K562 (cell line): ENCODE data around the gene ABHD16B. TPM values are rescaled to one million over a fixed set of nuclear protein-coding genes. Genes with fewer than 3 reads are reported as not detected.

ENCODE experiments used
- ASH1L ChIP-seq: fragments of 450-650 bp; IDR thresholded peaks from 2 replicates; pipeline ENCODE4 v1.6.1; 2018; ENCODE audit warnings: borderline replicate concordance, mild to moderate bottlenecking, low read depth; ENCODE audit not compliant: partially characterized antibody
- E2F8 ChIP-seq: fragments of 450-650 bp; IDR thresholded peaks from 2 replicates; pipeline ENCODE4 v1.7.1; 2018; ENCODE audit warnings: mild to moderate bottlenecking, low read depth; ENCODE audit not compliant: partially characterized antibody
- GATA2 ChIP-seq: sonication (generic); formaldehyde crosslinking; IDR thresholded peaks from 2 replicates; pipeline ENCODE4 v1.4.0; 2020; ENCODE audit warnings: mild to moderate bottlenecking, missing genetic modification reagents
- KDM5B ChIP-seq: fragments of 200-600 bp; sonication (generic); IDR thresholded peaks from 2 replicates; pipeline ENCODE4 v1.6.1; 2012; ENCODE audit warnings: low read depth, mild to moderate bottlenecking, moderate library complexity, low read length, control low read depth, inconsistent platforms; ENCODE audit not compliant: insufficient replicate concordance
- KLF16 ChIP-seq: IDR thresholded peaks from 2 replicates; pipeline ENCODE4 v1.6.1; 2016; ENCODE audit warnings: antibody characterized with exemption
- MED1 ChIP-seq: sonication (generic); formaldehyde crosslinking; IDR thresholded peaks from 2 replicates; pipeline ENCODE4 v1.8.1; 2023; ENCODE audit warnings: missing genetic modification reagents, borderline replicate concordance
- MEIS2 ChIP-seq: fragments of 450-650 bp; IDR thresholded peaks from 2 replicates; pipeline ENCODE4 v1.6.1; 2014; ENCODE audit warnings: mild to moderate bottlenecking; ENCODE audit not compliant: partially characterized antibody
- NCOR1 ChIP-seq: fragments of 450-650 bp; IDR thresholded peaks from 2 replicates; pipeline ENCODE4 v1.6.1; 2016; ENCODE audit warnings: mild to moderate bottlenecking, moderate library complexity
- NEUROD1 ChIP-seq: fragments of 150-350 bp; IDR thresholded peaks from 2 replicates; pipeline ENCODE4 v1.6.1; 2014; ENCODE audit warnings: borderline replicate concordance, low read length, low read depth; ENCODE audit not compliant: partially characterized antibody
- NR2F6 ChIP-seq: fragments of 450-650 bp; formaldehyde crosslinking; IDR thresholded peaks from 2 replicates; pipeline ENCODE4 v1.4.0; 2020; ENCODE audit warnings: mild to moderate bottlenecking
- POLR2B ChIP-seq: fragments of 450-650 bp; IDR thresholded peaks from 2 replicates; pipeline ENCODE4 v1.6.1; 2018; ENCODE audit warnings: low read depth; ENCODE audit not compliant: partially characterized antibody
- RBFOX2 ChIP-seq: fragments of 200-400 bp; formaldehyde crosslinking; IDR thresholded peaks from 2 replicates; pipeline ENCODE4 v1.6.1; 2017; ENCODE audit warnings: low read depth, mild to moderate bottlenecking, low read length, moderate library complexity
- RBM14 ChIP-seq: fragments of 200-400 bp; formaldehyde crosslinking; IDR thresholded peaks from 2 replicates; pipeline ENCODE4 v1.6.1; 2018; ENCODE audit warnings: low read depth, mild to moderate bottlenecking, low read length, moderate library complexity, borderline replicate concordance; ENCODE audit not compliant: insufficient read depth
- RUNX1 ChIP-seq: sonication (generic); IDR thresholded peaks from 2 replicates; pipeline ENCODE4 v1.6.1; 2016; ENCODE audit warnings: antibody characterized with exemption, low read depth
- SIRT6 ChIP-seq: IDR thresholded peaks from one replicate; pipeline ENCODE4 v1.6.1; 2012; ENCODE audit warnings: low read depth, mild to moderate bottlenecking, control low read depth, inconsistent platforms, low read length, moderate library complexity
- XRCC4 ChIP-seq: IDR thresholded peaks from one replicate; pipeline ENCODE4 v1.6.1; 2011; ENCODE audit not compliant: insufficient read depth, insufficient read length; ENCODE audit errors: extremely low read depth
- ZBTB8A ChIP-seq: fragments of 450-650 bp; IDR thresholded peaks from 2 replicates; pipeline ENCODE4 v1.6.1; 2018; ENCODE audit warnings: mild to moderate bottlenecking, moderate library complexity; ENCODE audit not compliant: partially characterized antibody
- ZNF174 ChIP-seq: fragments of 250-450 bp; sonication (Bioruptor Pico); IDR thresholded peaks from 2 replicates; pipeline ENCODE4 v1.4.0; 2020; ENCODE audit warnings: mild to moderate bottlenecking
- ZNF75A ChIP-seq: fragments of 450-650 bp; formaldehyde crosslinking; IDR thresholded peaks from 2 replicates; pipeline ENCODE4 v1.4.0; 2020; ENCODE audit warnings: mild to moderate bottlenecking
- ZNF77 ChIP-seq: fragments of 250-450 bp; sonication (Bioruptor Pico); IDR thresholded peaks from 2 replicates; pipeline ENCODE4 v1.5.0; 2020
- polyA plus RNA-seq, 8 experiments: library from polyadenylated mRNA; depleted of rRNA in 4 of 8; stranded (reverse) in 5 of 8; unstranded in 3 of 8; fragments of >200 nt; fragmentation: Nextera tagmentation in 2 of 8; fragmentation: Illumina TruSeq in 1 of 8; extraction: Ambion mirVana in 2 of 8; extraction: Trizol in 1 of 8; gene quantifications; 2 replicates each; pipeline versions ENCODE4 v1.2.1 to v1.2.3, GENCODE V29; 2011 to 2014; ENCODE audit warnings: inconsistent platforms in 1 of 8, missing spikeins in 1 of 8
- total RNA-seq, 7 experiments: library from RNA; depleted of rRNA in 6 of 7; stranded (reverse); fragments of >200 nt in 6 of 7; fragmentation: Illumina TruSeq in 2 of 7; extraction: Trizol in 2 of 7; gene quantifications; 2 replicates each; pipeline versions ENCODE4 v1.2.1 to v1.2.3, GENCODE V29; 2011 to 2021; ENCODE audit warnings: low replicate concordance in 1 of 7
- TF ChIP-seq, protein P1 (sequence below): fragments of 250-450 bp; sonication (Bioruptor Pico); IDR thresholded peaks from 2 replicates; pipeline ENCODE4 v1.9.0; 2021; ENCODE audit warnings: mild to moderate bottlenecking
- TF ChIP-seq, protein P2 (sequence below): fragments of 250-450 bp; sonication (Bioruptor Pico); IDR thresholded peaks from 2 replicates; pipeline ENCODE4 v1.8.0; 2021; ENCODE audit warnings: borderline replicate concordance, mild to moderate bottlenecking, moderate library complexity; ENCODE audit not compliant: poor library complexity, severe bottlenecking
- TF ChIP-seq, protein P3 (sequence below): IDR thresholded peaks from 2 replicates; pipeline ENCODE4 v1.6.1; 2012; ENCODE audit warnings: low read depth, low read length, improper control_type of control experiment, borderline replicate concordance

The ABHD16B gene
- total and polyA plus RNA-seq, 9 of the 15 experiments (the other 6 are each of a cell fraction or from before 2014, with no cell fraction given) = not detected

DNA sequence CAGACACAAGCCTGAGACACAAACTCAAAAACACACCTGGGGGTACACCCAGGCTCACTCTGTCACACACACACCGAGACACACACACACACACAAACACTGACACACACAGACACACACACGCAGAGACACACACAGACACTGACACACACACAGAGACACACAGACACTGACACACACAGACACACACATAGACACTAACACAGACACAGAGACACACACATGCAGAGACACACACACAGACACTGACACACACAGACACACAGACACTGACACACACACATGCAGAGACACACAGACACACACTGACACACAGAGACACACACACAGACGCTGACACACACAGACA is 14.4 kb upstream of the ABHD16B start (continued):
- TF ChIP-seq KDM5B (no peak), NEUROD1 (no peak), ZNF174 (CRISPR knock-in tag) (no peak), GATA2 (CRISPR knock-in tag) (no peak), ZNF77 (CRISPR knock-in tag) (no peak), MEIS2 (no peak), RBM14 (no peak), E2F8 (no peak), MED1 (CRISPR knock-in tag) (no peak), SIRT6 (no peak), RBFOX2 (no peak), ASH1L (no peak), POLR2B (peak; percentile 39), ZNF75A (CRISPR knock-in tag) (no peak), NCOR1 (no peak), XRCC4 (no peak), RUNX1 (no peak), NR2F6 (no peak), KLF16 (no peak), ZBTB8A (no peak)
- TF ChIP-seq, protein P1, sequence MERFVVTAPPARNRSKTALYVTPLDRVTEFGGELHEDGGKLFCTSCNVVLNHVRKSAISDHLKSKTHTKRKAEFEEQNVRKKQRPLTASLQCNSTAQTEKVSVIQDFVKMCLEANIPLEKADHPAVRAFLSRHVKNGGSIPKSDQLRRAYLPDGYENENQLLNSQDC (CRISPR knock-in tag) = no peak
- TF ChIP-seq, protein P2, sequence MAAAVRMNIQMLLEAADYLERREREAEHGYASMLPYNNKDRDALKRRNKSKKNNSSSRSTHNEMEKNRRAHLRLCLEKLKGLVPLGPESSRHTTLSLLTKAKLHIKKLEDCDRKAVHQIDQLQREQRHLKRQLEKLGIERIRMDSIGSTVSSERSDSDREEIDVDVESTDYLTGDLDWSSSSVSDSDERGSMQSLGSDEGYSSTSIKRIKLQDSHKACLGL = no peak
- TF ChIP-seq, protein P3, sequence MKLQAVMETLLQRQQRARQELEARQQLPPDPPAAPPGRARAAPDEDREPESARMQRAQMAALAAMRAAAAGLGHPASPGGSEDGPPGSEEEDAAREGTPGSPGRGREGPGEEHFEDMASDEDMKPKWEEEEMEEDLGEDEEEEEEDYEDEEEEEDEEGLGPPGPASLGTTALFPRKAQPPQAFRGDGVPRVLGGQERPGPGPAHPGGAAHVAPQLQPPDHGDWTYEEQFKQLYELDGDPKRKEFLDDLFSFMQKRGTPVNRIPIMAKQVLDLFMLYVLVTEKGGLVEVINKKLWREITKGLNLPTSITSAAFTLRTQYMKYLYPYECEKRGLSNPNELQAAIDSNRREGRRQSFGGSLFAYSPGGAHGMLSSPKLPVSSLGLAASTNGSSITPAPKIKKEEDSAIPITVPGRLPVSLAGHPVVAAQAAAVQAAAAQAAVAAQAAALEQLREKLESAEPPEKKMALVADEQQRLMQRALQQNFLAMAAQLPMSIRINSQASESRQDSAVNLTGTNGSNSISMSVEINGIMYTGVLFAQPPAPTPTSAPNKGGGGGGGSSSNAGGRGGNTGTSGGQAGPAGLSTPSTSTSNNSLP = no peak
